Ovary (tissue), 3 donors: ENCODE results near the gene PIGZ.

Source experiments
- EP300 ChIP-seq: sonication (generic); formaldehyde crosslinking; IDR thresholded peaks from one replicate; pipeline ENCODE4 v1.6.1; 2017; ENCODE audit warnings: antibody characterized with exemption
- POLR2A ChIP-seq: fragments of 450-650 bp; IDR thresholded peaks from one replicate; pipeline ENCODE4 v1.6.1; 2017; ENCODE audit warnings: antibody characterized with exemption, mild to moderate bottlenecking, moderate library complexity
- TF ChIP-seq, protein P1 (sequence below), 3 donors: fragments of 450-650 bp in 2 of 3; fragments of 200-600 bp in 1 of 3; IDR thresholded peaks; one replicate each; pipeline versions ENCODE4 v1.5.1 to v1.8.0; 2016 to 2022; ENCODE audit warnings: antibody characterized with exemption in 3 of 3, mild to moderate bottlenecking in 1 of 3
- donor health status: DM: no; HTN: no; CAD: no.

DNA sequence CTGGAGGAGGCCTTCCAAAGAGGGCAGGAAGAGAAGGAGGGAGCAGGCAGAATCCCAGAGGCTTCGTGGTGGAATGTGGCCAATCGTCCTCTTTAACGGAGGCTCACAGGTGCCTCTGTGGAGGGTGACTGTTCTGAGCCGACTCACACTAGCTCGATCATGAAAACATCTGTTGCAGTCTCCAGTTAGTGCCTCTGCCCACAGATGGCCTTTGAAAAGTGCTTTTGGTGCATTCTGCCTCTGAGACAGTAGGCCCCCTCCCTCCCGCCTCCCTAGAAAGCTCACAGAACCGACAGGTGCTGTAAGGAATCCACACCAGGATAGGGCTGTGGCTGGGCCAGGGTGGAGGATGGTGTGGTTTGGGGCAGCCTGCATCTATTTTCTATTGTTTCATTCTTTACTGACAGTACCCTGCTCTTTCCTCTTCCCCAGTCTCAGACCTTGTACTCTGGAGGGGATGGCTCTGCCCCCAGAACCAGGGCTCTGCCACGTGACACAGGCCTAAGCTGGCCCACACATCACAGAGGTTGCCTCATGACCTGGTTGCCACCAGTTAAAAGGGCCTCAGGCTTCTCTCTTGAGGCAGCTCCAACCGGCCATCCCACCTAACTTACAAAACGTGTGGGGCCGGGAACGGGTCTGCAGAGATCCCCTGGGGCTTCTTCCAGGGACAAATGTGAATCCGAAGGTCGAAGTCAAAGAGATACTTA lies 27.2 kb upstream of the PIGZ start:
- no peak for TF ChIP-seq EP300
- TF ChIP-seq, protein P1, sequence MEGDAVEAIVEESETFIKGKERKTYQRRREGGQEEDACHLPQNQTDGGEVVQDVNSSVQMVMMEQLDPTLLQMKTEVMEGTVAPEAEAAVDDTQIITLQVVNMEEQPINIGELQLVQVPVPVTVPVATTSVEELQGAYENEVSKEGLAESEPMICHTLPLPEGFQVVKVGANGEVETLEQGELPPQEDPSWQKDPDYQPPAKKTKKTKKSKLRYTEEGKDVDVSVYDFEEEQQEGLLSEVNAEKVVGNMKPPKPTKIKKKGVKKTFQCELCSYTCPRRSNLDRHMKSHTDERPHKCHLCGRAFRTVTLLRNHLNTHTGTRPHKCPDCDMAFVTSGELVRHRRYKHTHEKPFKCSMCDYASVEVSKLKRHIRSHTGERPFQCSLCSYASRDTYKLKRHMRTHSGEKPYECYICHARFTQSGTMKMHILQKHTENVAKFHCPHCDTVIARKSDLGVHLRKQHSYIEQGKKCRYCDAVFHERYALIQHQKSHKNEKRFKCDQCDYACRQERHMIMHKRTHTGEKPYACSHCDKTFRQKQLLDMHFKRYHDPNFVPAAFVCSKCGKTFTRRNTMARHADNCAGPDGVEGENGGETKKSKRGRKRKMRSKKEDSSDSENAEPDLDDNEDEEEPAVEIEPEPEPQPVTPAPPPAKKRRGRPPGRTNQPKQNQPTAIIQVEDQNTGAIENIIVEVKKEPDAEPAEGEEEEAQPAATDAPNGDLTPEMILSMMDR (IDR thresholded peaks at IDR 0.05) = no peak
- TF ChIP-seq POLR2A = no peak
